HuH-7.5 (cell line): Measurements from ENCODE around the gene KNSTRN.

ENCODE experiments used
- DNase-seq: peaks from one replicate; pipeline ENCODE4 v3.0.0; 2011; ENCODE audit warnings: low spot score

The KNSTRN gene, protein sequence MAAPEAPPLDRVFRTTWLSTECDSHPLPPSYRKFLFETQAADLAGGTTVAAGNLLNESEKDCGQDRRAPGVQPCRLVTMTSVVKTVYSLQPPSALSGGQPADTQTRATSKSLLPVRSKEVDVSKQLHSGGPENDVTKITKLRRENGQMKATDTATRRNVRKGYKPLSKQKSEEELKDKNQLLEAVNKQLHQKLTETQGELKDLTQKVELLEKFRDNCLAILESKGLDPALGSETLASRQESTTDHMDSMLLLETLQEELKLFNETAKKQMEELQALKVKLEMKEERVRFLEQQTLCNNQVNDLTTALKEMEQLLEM

DNA sequence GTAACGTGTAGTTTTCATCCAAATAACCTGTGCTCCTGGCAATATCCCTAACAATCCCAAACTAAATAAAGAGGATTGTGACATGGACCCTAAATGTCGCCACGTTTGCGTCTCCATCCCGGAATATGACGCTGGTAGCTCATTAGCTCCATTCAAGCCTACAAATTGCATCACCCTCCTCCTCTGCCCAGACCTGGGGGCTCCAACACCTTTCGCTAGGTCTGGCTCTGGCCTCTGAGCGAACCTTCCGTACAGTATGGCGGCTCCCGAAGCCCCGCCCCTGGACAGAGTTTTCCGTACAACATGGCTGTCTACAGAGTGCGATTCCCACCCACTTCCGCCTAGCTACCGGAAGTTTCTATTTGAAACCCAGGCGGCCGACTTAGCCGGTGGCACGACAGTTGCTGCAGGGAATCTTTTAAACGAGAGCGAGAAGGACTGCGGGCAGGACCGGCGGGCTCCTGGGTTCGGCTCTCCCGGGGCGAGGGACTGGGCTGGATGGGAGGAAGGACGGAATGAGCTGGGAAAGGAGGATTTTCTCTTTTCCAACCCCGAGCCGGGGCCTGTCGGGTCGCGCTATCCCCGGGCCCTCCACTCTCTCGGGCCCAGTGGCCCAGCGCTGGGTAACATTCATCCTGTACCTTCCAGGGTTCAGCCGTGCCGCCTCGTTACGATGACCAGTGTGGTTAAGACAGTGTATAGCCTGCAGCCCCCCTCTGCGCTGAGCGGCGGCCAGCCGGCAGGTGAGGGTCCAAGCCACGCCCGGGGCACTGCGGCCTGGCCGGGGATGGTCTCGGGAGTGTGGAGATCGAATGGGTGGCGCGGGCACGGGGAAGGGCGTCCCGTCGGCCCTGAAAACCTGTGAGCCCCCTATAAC is at the start of gene KNSTRN:
KNSTRN (plus strand) TSS at position 142 of the 877 bp plus-strand sequence; CDS start at position 257, 115 bp downstream.
- peak; percentile 80 for DNase-seq

DNA sequence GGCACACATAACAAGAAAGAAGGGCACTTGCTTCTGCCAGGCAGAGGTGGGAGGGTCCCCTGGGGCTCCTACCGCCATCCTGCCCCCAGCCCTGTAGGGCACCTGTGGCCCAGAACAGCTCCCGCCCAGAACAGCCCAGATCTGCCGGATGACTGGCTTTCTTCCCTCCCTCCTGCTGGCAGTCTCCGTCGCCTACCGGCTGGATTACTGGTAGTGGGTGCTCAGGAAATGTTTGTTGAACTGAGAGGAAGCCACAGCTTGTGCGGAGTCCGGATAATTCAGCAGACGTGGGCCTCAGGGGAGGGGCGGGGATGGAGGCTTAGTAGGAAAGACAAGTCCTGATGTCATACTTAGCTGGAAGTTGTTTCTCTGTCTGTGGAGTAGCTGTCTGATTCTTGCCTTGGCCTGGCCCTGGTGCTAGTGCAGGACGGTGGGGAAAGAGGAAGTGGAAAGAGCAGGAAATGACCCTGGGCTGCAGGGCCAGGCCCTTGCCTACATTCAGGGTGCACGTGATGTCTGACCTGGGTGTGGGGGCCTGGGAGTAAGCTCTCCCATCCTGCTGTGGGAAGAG is 48.5 kb upstream of the KNSTRN start:
- DNase-seq: no peak

DNA sequence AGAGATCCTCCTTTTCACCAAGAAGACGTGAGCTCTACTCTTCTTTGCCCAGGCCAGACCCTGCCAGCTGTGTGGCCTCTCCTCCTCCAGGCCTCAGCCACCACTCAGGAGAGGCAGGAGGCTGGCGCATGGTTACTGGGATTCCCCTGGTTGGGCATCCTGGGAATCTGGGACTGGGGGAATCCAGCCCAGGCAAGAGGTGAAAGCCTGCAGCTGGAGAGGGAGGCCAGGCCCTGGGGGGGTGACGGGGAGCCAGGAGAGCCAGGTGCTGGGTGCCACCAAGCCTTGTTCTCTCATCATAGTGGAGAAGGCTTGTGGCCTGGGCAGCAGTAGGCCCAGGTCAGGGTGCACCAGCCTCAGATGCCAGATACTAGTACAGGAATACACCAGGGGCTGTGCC is 48.0 kb upstream of the KNSTRN start:
- no peak for DNase-seq

DNA sequence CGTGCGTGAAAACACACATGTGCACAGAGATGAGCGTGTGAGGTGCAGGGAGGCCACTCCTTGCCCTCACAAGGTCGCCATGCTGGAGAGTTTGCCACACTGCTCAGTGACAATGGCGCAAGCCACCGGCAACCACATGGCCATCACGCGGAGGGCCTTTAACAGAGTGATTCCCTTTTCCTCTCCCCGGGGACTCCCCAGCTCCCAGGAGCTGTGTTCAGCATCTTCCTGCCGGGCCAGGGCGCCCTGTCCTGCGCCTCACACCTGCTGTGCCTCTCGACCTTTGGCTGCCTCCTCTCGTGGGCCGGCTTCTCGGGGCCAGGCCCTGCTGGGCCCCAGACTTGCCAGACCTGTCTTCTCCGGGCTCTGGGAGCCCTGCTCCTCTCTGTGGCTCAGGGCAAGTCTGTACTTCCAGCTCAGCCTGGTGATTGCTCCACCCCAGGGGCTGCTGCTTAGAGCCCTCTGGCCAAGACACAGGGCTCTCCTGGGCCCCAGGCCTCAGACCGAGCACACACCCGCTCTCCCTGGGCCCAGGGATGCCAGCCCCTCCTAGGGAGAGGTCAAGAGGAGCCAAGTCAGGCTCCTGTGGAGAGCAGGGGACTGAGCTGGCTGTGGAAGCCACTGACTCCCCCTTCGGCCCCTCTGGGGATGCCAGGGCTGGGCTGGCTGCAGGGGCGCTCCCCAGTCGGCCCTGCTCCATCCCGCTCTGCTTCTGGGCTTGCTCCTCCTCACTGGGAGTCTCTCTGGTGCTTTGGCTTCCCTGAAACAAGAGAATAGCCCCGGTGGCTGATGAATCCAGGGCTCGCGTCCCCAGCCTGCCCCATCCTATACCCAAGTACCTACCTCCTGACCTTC is 47.4 kb upstream of the KNSTRN start:
- DNase-seq: no peak

DNA sequence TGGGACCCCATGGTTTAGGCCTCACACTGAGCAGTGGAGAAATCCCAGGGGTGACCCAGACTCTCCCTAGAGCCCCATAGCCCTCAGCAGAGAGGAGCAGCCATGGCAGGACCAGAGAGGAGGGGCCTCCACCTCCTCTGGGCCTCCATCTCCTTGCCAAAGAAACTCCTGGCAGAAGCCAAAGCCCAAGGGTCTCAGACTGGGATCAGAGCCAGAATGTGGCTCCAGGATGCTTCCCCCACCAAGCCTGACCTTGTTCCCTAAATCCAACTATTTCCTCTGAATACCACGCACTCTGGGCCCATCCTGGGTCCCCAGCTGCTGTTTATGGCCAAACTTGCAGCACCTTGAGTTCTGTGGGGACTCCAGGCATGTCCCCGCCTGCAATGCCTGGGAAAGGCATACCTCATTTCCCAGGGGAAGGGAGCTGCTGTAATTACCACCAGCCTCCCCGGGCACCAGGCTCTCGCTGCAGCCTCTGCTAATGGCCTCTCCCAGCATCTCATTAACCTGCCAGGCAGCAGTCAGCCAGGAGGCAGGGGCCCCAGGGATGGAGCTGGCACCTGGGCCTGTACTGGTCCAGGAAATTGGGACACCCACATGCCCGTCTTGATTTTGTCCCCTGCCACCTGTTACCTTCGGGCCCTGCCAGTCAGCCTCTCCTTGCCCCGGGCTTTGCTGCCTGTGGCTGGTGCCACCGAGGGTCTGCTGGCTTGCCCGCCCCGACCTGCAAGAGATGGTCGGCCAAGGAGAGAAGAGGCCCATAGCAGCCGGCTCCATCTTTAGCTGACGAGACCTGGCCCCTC is 46.4 kb upstream of the KNSTRN start:
- no peak for DNase-seq

DNA sequence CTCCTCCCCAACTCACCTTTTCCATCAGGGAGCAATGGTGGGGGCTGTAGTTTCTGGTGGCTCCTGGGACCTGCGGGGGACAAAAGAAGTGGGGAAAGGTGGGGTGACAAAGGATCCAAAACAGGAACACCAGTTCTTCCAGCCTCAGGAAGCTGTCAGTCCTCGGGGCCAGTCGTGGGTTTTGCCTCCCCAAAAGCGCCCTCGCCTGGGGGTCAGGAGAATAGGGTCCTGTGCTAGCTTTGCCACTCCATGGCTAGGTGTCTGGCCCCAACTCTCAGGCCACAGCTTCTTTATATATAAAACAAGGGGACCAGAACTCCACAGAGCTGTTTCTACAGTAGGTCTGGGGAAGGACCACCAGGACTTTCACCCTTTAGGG is 45.8 kb upstream of the KNSTRN start:
- DNase-seq: no peak

DNA sequence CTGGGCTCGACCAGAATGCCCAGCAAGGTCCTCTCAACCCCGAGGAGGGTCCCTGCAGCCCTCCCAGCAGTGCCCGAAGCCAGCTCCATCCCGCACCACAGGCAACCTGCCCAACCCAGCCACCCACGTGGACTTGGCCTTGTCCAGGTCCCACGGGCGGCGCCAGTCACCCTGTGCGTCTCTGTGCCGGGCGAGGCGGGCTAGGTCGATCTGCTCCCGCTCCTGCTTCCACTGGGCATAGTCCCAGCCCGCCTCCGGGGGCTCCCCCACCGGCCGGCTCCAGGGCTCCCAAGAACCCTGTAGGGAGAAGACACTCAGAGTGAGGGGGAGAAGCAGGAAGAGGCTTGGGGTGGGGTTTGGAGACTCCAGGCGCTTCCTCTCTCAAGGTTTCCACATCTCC is 44.9 kb upstream of the KNSTRN start:
- DNase-seq: no peak

DNA sequence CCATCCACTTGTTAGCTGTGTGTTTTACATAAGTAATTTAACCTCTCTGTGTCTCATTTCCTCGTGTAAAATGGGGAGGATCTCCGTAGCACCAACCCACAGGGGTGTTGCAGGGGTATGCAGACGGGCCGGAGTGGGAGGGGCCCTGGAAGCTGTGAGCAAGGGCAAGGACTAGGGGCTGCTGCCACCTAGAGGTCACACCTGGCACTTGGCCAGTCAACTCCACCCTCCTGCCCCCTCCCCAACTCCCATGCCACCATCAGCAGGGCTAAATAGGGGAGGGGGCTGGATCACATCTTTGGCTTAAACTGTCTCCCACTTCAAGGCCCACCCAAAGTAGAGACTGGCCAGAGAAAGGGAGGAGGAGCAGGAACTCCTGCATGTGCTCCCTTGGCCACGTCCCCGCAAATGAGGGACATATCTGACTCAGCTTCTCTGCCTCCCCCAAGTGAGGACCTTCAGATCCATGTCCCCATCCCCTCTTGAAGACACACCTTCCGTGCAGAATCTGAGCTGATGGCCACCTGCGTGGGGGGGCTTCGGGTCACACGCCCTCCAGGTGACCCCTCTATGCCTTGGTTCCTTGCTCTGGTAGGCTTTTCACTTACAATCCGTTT is 44.4 kb upstream of the KNSTRN start:
- peak; percentile 92 for DNase-seq

DNA sequence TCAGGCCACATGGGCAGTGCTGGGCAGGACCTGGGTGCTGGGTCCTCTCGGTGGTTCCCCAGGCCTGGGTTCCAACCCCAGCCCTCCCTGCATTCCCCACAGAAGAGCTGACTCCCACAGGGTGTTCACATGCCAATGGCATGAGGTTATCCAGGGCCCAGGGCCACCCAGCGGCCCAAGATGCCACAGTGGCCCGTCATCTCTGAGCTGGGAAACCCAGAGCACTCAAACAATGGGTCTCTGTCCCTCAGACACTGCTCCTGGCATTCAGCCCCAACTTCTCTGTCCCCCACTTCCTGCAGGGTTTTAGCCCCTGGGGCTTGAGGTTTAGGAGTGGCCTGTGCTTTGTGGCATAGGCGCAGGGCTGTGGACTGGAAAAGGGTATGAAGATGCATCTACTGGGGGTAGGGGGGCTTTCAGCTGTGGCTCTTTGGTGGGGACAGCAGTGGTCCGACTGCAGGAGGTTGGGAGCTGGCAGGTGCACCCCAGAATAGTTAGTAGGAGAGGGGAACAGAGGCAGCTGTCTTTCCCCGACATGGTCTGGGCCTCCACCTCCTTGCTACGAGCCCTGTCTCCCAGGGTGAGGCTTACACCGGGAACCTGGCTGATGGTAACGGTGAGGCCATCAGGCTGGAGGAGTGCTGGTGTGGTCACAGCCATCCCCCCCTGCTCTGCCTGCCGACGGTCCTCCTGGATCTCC is 43.5 kb upstream of the KNSTRN start:
- no peak for DNase-seq

DNA sequence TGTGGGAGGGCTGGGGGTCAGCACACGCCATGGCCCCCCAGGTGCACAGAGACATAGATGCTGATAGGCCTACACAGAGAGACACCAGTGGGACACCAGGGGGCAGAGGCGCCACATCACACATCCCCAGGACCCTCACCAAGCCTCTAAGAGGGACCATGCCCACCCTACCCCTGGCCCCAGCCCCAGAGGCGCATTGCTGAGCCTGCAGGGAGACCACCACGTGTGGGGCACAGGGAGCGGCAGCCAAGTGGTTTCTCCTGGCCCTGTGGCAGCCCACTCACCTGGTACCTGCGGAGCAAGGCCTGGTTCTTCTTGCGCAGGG is 42.9 kb upstream of the KNSTRN start:
- DNase-seq: no peak

DNA sequence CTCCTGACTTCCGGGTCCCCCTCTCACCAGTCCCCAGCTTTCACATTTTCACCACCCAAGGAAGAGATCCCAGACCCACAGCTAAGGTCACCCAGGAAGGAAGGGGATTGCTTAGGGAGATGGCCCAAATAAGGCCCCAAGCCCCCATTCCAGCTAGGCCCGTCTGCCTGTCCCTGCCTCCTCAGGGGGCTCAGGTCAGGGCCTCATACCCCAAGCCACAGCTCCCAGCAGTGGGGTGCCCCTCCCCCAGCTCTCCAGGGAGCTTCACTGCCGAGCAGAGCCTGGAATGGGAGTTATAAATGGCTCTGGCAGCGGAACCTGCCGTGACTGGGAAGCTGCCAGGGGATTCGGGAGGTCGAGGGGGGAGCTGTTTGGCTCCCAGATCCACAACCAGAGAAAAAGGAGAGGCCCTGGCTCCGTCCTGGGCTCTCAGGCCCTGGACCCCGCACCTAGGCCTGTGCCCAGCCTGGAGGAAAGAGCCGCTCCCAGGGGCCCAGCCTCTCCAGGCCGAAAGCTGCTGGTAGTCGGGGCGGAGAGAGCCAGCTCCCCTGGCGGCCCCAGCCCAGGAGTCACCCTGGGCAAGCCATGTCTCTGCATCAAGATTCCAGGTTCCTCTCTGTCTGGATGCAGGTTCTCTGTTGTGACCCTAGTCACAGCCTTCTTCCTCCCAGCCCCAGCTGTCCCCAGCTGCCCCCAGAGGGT is 42.3 kb upstream of the KNSTRN start:
- no peak for DNase-seq

DNA sequence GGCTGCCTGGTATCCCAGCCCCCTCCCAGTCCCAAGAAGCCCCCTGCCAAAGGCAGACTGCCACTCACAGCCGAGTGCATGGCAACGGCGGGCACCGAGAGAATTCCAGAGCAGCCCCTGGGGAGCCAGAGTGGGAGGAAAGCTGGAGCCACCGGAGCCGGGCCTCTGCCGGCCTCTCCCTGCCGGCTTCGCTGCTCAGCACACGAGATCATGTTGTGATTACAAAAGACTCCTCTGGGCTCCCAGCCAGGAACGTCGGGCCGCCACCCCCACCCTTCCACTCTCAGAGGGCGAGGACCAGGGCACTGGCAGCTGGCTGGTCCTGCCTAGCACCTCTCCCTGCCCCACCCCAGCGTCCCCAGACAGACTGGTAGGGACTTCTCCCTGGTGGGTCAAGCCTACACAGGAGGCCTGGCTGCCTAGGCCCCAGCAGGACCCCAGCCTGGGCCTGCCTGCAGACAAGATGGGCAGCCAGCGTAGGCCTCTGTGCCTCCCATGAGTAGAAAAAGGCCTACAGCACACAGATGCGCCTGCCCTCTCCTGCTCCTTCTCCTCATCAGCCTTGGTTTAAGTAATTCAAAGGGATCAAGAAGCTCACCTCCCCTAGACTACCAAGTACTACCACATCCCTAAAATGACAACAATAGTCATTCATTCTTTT is 41.7 kb upstream of the KNSTRN start, which contains the start of gene CCDC9B:
CCDC9B (minus strand) TSS at position 200 of the 661 bp plus-strand sequence; CDS start at position 80, 120 bp downstream.
- DNase-seq: peak; percentile 88

DNA sequence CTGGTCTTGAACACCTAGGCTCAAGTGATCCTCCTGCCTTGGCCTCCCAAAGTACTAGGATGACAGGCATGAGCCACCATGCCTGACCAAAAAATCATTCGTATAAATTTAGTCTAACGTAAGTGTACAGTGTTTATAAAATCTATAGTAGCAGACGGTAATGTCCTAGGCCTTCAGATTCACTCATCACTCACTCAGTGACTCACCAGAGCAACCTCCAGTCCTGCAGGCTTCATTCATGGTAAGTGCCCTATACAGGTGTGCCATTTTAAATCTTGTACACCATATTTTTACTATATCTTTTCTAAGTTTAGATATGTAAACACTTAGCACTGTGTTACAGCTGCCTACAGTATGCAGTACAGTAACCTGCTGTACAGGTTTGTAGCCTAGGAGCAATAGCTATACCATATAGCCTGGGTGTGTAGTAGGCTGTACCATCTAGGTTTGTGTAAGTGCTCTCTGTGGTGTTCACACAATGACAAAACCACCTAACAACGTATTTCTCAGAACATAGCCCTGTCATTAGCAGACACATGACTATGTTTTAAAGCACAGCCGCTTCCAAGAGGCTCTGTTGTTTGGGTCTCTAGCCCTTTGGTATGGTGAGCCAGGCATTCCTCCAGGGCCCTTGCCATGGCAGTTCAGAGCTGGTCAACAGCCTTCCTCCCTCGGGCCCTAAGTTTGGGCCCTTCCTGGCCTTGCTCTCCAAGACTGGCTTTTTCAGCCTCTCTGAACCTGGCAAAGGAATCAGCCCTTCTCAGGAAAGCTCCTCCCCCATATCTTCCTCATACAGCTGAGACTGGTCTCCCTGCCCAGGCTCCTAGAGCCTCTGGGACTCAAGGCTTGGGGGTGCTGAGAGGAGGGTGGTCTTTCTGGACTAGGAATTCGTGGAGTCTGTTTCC is 39.9 kb upstream of the KNSTRN start:
- no peak for DNase-seq

DNA sequence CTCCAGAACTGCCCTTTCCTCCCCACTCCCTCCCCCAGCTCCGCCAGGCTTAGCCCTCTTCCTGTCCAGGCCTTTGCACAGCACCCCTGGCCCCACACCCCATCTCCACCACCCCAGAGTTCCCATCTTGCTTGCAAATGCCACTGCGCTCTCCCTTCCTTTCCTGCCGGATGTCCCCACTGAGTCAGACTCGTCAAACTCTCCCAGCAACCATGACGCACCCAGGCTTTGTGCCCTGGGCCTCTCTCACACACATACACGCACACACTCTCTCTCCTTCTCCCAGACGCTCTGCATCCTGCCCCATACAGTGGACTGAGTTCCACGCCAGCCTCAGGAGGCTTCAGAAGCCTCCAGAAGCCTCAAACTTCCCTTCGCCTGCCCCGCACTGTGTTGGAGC is 39.0 kb upstream of the KNSTRN start:
- no peak for DNase-seq

DNA sequence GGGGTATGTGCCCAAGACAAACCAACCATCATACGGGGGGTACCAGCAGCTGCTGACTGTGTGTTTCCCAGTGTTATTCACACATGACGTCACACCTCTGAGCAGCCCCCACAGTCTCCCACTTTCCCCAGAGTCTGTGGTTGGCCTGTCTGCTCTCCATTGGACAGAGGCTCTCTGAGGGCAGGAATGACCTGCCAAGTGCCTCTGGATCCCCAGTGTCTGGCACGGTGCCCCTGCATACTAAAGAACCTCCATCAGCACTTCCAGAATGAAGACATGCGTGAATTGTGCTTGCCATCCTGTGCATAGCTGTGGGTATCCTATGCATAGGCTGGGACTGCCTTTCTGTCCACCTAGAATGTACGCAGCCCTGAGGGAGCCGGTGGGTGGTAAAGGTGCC is 38.3 kb upstream of the KNSTRN start:
- no peak for DNase-seq

DNA sequence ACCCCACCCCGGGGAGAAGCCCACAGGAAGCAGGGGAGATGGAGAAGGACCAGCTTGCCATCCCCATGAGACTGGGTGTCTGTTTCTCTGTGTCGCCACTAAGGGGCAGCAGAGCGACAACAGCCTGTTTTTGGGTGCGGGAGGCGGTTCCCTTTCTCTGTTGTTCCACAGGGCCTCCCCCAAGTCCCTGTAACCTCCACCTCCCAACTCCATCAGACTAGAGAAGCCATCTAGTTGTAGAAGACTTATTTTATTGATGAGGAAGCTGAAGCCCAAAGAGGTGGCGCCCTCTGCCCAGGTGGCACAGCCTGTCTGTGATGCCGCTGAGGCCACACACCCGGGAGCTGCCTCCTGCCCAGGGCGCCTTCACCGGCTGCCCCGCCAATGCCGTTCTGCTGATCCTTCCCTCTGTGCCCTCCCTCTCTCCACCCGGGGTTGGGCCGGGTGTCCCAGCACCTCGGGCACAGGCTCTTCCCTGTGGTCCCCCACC is 37.8 kb upstream of the KNSTRN start:
- DNase-seq: peak; percentile 74

DNA sequence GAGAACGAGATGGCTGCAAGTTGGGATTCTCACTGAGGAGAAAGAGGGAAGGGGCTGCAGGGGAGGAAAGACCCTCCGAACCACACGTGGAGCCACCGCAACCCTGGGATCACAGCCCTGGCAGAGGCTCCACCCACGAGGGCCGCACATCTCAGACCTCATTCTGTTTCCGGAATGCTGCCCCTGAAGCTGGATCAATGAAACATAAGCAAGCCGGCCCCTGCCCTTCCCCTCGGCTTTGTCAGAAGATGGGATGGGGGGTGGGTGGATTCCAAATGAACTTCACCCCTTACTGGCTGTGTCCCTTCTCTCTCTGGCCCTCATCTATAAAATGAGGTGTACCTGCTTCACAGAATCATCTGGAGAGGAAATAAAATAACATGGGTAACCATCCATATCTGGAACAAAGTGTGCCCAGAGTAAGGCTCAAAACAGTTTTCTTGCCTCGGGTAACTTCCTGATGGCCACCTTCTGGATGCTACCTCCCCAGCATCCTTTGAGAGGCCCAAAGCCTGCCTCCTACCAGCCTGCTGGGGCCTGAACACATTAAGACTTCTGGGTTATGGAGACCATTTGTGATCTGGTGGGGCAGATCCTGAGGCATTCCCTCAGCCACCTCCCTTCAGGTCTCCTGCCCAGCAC is 37.2 kb upstream of the KNSTRN start:
- DNase-seq: no peak
